H1 (cell line): ENCODE results near the gene HMHB1. TPM values are rescaled to one million over a fixed set of nuclear protein-coding genes. Genes with fewer than 3 reads are reported as not detected.

Experiments
- CTCF ChIA-PET: fragments of 300-600 bp; sonication (Branson Sonifier 250); formaldehyde crosslinking; loops from one replicate; lab custom pipeline; 2021; ENCODE audit not compliant: partially characterized antibody; lab: Charles Lee
- POLR2A ChIA-PET: fragments of 300-600 bp; sonication (Branson Sonifier 250); formaldehyde crosslinking; loops from one replicate; lab custom pipeline; 2021; ENCODE audit warnings: inconsistent platforms; ENCODE audit not compliant: partially characterized antibody; lab: Charles Lee
- DNase-seq, 2 experiments: peaks; one replicate each; pipeline versions ENCODE4 v3.0.0 to v3.0.0-alpha.2; 2010 to 2022; ENCODE audit warnings: low spot score in 2 of 2, low read depth in 1 of 2, mixed read lengths in 1 of 2
- FAIRE-seq: peaks from 2 replicates; lab custom pipeline; 2011; peaks lifted over from hg19 to GRCh38; lab: Jason Lieb, UNC
- H2AFZ ChIP-seq: 2 replicates; pipeline ENCODE4 v1.8.1; 2012; ENCODE audit warnings: low read length, inconsistent platforms
- H2AK5ac ChIP-seq: 2 replicates; pipeline ENCODE4 v1.6.1; 2013; ENCODE audit warnings: low read depth, low read length
- H2BK120ac ChIP-seq: replicated peaks from 2 replicates; pipeline ENCODE3; 2013; ENCODE audit warnings: low read depth, low read length, inconsistent platforms
- H2BK12ac ChIP-seq: 2 replicates; pipeline ENCODE4 v1.6.1; 2013; ENCODE audit warnings: low read depth, low read length
- H2BK15ac ChIP-seq: 2 replicates; pipeline ENCODE4 v1.6.1; 2013; ENCODE audit warnings: low read length
- H2BK20ac ChIP-seq: 2 replicates; pipeline ENCODE4 v1.6.1; 2013; ENCODE audit warnings: low read length
- H2BK5ac ChIP-seq: 2 replicates; pipeline ENCODE4 v1.6.1; 2013; ENCODE audit warnings: low read depth, low read length
- H3K14ac ChIP-seq: 2 replicates; pipeline ENCODE4 v1.6.1; 2013; ENCODE audit warnings: inconsistent platforms; ENCODE audit not compliant: insufficient read length
- H3K18ac ChIP-seq: 2 replicates; pipeline ENCODE4 v1.6.1; 2013; ENCODE audit warnings: low read length; ENCODE audit errors: extremely low read depth
- H3K23ac ChIP-seq: 2 replicates; pipeline ENCODE4 v1.6.1; 2013; ENCODE audit warnings: inconsistent platforms; ENCODE audit not compliant: insufficient read length
- H3K23me2 ChIP-seq: 2 replicates; pipeline ENCODE4 v1.6.1; 2013; ENCODE audit warnings: low read depth, low read length
- H3K27ac ChIP-seq: 2 replicates; pipeline ENCODE4 v1.6.1; 2011; ENCODE audit warnings: low read depth, low read length, inconsistent platforms
- H3K27me3 ChIP-seq, 4 experiments: replicated peaks in 1 of 4; 1 replicate in 1 of 4; 2 replicates in 3 of 4; pipeline versions ENCODE4 v1.6.1 to v1.8.1; 2011 to 2013; ENCODE audit warnings: low read length in 3 of 4, mild to moderate bottlenecking in 3 of 4, inconsistent platforms in 2 of 4, mixed read lengths in 2 of 4, moderate library complexity in 1 of 4; ENCODE audit not compliant: control insufficient read depth in 3 of 4, insufficient read depth in 3 of 4; ENCODE audit errors: extremely low read depth in 1 of 4
- H3K36me3 ChIP-seq, 4 experiments: 2 replicates each; pipeline versions ENCODE4 v1.6.1 to v1.8.1; 2011 to 2013; ENCODE audit warnings: mild to moderate bottlenecking in 4 of 4, low read length in 3 of 4, moderate library complexity in 2 of 4, control low read depth in 1 of 4, inconsistent platforms in 1 of 4; ENCODE audit not compliant: insufficient read depth in 4 of 4, control insufficient read depth in 2 of 4
- H3K4ac ChIP-seq: replicated peaks from 2 replicates; pipeline ENCODE3; 2013; ENCODE audit warnings: low read length, low read depth, mixed read lengths, inconsistent platforms; ENCODE audit not compliant: insufficient read length
- H3K4me1 ChIP-seq, 4 experiments: replicated peaks in 1 of 4; 1 replicate in 1 of 4; 2 replicates in 3 of 4; pipeline versions ENCODE4 v1.6.1 to v1.8.1; 2011 to 2013; ENCODE audit warnings: low read length in 3 of 4, inconsistent platforms in 2 of 4, mixed read lengths in 1 of 4; ENCODE audit not compliant: insufficient read depth in 4 of 4, control insufficient read depth in 3 of 4
- H3K4me2 ChIP-seq, 2 experiments: 2 replicates each; pipeline versions ENCODE4 v1.6.1 to v1.8.1; 2011 to 2013; ENCODE audit warnings: low read depth in 2 of 2, low read length in 2 of 2, control low read depth in 1 of 2, inconsistent platforms in 1 of 2, mild to moderate bottlenecking in 1 of 2; ENCODE audit not compliant: insufficient read depth in 1 of 2
- H3K4me3 ChIP-seq, 4 experiments: fragments of 200-600, 300-600 bp in 1 of 4; sonication (generic), shearing (Covaris generic), sonication (Bioruptor Twin) in 1 of 4; 2 replicates each; pipeline versions ENCODE4 v1.5.1 to v1.8.1; 2011 to 2016; ENCODE audit warnings: low read length in 4 of 4, low read depth in 3 of 4, control low read depth in 2 of 4, inconsistent platforms in 2 of 4, mild to moderate bottlenecking in 2 of 4, mixed read lengths in 1 of 4, moderate library complexity in 1 of 4; ENCODE audit not compliant: insufficient read depth in 2 of 4; ENCODE audit errors: extremely low read depth in 1 of 4
- H3K56ac ChIP-seq: replicated peaks from 2 replicates; pipeline ENCODE3; 2013; ENCODE audit warnings: low read depth, mild to moderate bottlenecking, mixed read lengths, low read length, inconsistent platforms; ENCODE audit not compliant: insufficient read length
- H3K79me1 ChIP-seq: 2 replicates; pipeline ENCODE4 v1.6.1; 2013; ENCODE audit warnings: low read depth, low read length, control low read depth
- H3K79me2 ChIP-seq, 2 experiments: 2 replicates each; pipeline versions ENCODE4 v1.6.1 to v1.8.1; 2012 to 2013; ENCODE audit warnings: low read length in 2 of 2, mild to moderate bottlenecking in 2 of 2, inconsistent platforms in 1 of 2; ENCODE audit not compliant: insufficient read depth in 2 of 2, control insufficient read depth in 1 of 2
- H3K9ac ChIP-seq, 4 experiments: replicated peaks in 1 of 4; 1 replicate in 1 of 4; 2 replicates in 3 of 4; pipeline versions ENCODE4 v1.6.1 to v1.8.1; 2011 to 2013; ENCODE audit warnings: low read depth in 3 of 4, low read length in 3 of 4, control low read depth in 2 of 4, mild to moderate bottlenecking in 2 of 4, moderate library complexity in 2 of 4, inconsistent platforms in 1 of 4; ENCODE audit errors: extremely low read depth in 1 of 4
- H3K9me3 ChIP-seq, 2 experiments: 2 replicates each; pipeline versions ENCODE4 v1.6.1 to v1.8.1; 2012 to 2013; ENCODE audit warnings: mild to moderate bottlenecking in 2 of 2, moderate library complexity in 2 of 2, control low read depth in 1 of 2, inconsistent platforms in 1 of 2, low read depth in 1 of 2, low read length in 1 of 2, mixed read lengths in 1 of 2; ENCODE audit not compliant: insufficient read depth in 2 of 2
- H4K20me1 ChIP-seq, 2 experiments: replicated peaks in 1 of 2; 2 replicates each; pipeline versions ENCODE3 to v1.8.1; 2011 to 2013; ENCODE audit warnings: inconsistent platforms in 2 of 2, low read length in 2 of 2, mild to moderate bottlenecking in 1 of 2; ENCODE audit not compliant: insufficient read depth in 2 of 2, control insufficient read depth in 1 of 2
- H4K5ac ChIP-seq: 2 replicates; pipeline ENCODE4 v1.6.1; 2013; ENCODE audit warnings: low read length, low read depth, mixed read lengths, inconsistent platforms; ENCODE audit not compliant: insufficient read length
- H4K8ac ChIP-seq: 2 replicates; pipeline ENCODE4 v1.8.0; 2013; ENCODE audit warnings: mild to moderate bottlenecking, moderate library complexity, low read length, inconsistent platforms; ENCODE audit not compliant: insufficient read depth; ENCODE audit errors: extremely low read depth
- H4K91ac ChIP-seq: replicated peaks from 2 replicates; pipeline ENCODE3; 2013; ENCODE audit warnings: low read length, mixed read lengths, inconsistent platforms; ENCODE audit not compliant: insufficient read length
- CBX8 ChIP-seq: fragments of 300-800, 300-1000 bp; sonication (generic); IDR thresholded peaks from 2 replicates; pipeline ENCODE4 v1.7.1; 2016; ENCODE audit warnings: low read depth, low read length, borderline replicate concordance
- CHD2 ChIP-seq: IDR thresholded peaks from 2 replicates; pipeline ENCODE4 v1.6.1; 2012; ENCODE audit warnings: low read length, improper control_type of control experiment
- EGR1 ChIP-seq: IDR thresholded peaks from 2 replicates; pipeline ENCODE4 v1.6.1; 2011; ENCODE audit warnings: low read depth, low read length, borderline replicate concordance
- FOSL1 ChIP-seq: IDR thresholded peaks from 2 replicates; pipeline ENCODE4 v1.6.1; 2011; ENCODE audit warnings: mild to moderate bottlenecking, low read depth, low read length, moderate library complexity; ENCODE audit not compliant: insufficient read depth
- GABPA ChIP-seq: IDR thresholded peaks from 2 replicates; pipeline ENCODE4 v1.6.1; 2011; ENCODE audit warnings: mild to moderate bottlenecking, low read length, moderate library complexity, borderline replicate concordance; ENCODE audit not compliant: insufficient read depth
- HDAC6 ChIP-seq: IDR thresholded peaks from one replicate; pipeline ENCODE4 v1.7.1; 2012; ENCODE audit warnings: low read depth, mild to moderate bottlenecking, inconsistent platforms, low read length, moderate library complexity
- MAX ChIP-seq: IDR thresholded peaks from 2 replicates; pipeline ENCODE4 v1.6.1; 2012; ENCODE audit warnings: inconsistent platforms
- NANOG ChIP-seq: IDR thresholded peaks from 2 replicates; pipeline ENCODE4 v1.6.1; 2011; ENCODE audit warnings: low read length, low read depth, mild to moderate bottlenecking, inconsistent platforms; ENCODE audit not compliant: insufficient read depth, poor library complexity, severe bottlenecking
- POLR2A ChIP-seq, 2 experiments: IDR thresholded peaks; 1 replicate in 1 of 2; 2 replicates in 1 of 2; pipeline ENCODE4 v1.6.1; 2011; ENCODE audit warnings: low read depth in 2 of 2, low read length in 2 of 2, mild to moderate bottlenecking in 2 of 2; ENCODE audit errors: control extremely low read depth in 1 of 2
- RXRA ChIP-seq: IDR thresholded peaks from 2 replicates; pipeline ENCODE4 v1.6.1; 2011; ENCODE audit warnings: low read depth, mild to moderate bottlenecking, low read length, moderate library complexity; ENCODE audit not compliant: insufficient read depth
- SP1 ChIP-seq: IDR thresholded peaks from 2 replicates; pipeline ENCODE4 v1.6.1; 2011; ENCODE audit warnings: low read depth, low read length
- SUZ12 ChIP-seq: fragments of 200-600 bp; sonication (generic); IDR thresholded peaks from 2 replicates; pipeline ENCODE4 v1.6.1; 2012; ENCODE audit warnings: mild to moderate bottlenecking, inconsistent platforms, low read length, moderate library complexity, mixed read lengths
- YY1 ChIP-seq: IDR thresholded peaks from 2 replicates; pipeline ENCODE4 v1.6.1; 2011; ENCODE audit warnings: low read depth, mild to moderate bottlenecking, low read length
- WGBS, 2 experiments: shearing (Covaris generic) in 1 of 2; methylation state at CpG; one replicate each; pipeline versions ENCODE4 v1.1.6 to v1.1.7; 2013 to 2015; ENCODE audit warnings: low lambda C conversion rate in 2 of 2, mixed read lengths in 2 of 2, inconsistent platforms in 1 of 2, low coverage in 1 of 2, missing lambda C conversion rate in 1 of 2; ENCODE audit not compliant: insufficient replicate concordance in 2 of 2, insufficient coverage in 1 of 2, insufficient read length in 1 of 2; ENCODE audit errors: extremely low coverage in 1 of 2, missing lambda C conversion rate in 1 of 2; 5-methylcytosine and 5-hydroxymethylcytosine counted together
- polyA plus RNA-seq, 7 experiments: library from polyadenylated mRNA; depleted of rRNA in 3 of 7; stranded (reverse) in 5 of 7; unstranded in 2 of 7; fragments of >200 nt in 5 of 7; fragments of 200-250 nt in 2 of 7; gene quantifications; 1 replicate in 5 of 7; 2 replicates in 1 of 7; 4 replicates in 1 of 7; pipeline versions ENCODE4 v1.2.1 to v1.2.3, GENCODE V29; 2011 to 2013; ENCODE audit warnings: missing spikeins in 2 of 7, mixed read lengths in 2 of 7
- total RNA-seq: library from RNA; stranded (reverse); fragmentation: NEBNext Ultra II Directional; extraction: Animal tissue kit (Norgen Biotek cat#: 25700); gene quantifications from 2 replicates; pipeline ENCODE4 v1.2.1, GENCODE V29; 2021

HMHB1 gene
- total and polyA plus RNA-seq, 2 of the 8 experiments (the other 6 are each of a cell fraction or from before 2014, with no cell fraction given): not detected

DNA sequence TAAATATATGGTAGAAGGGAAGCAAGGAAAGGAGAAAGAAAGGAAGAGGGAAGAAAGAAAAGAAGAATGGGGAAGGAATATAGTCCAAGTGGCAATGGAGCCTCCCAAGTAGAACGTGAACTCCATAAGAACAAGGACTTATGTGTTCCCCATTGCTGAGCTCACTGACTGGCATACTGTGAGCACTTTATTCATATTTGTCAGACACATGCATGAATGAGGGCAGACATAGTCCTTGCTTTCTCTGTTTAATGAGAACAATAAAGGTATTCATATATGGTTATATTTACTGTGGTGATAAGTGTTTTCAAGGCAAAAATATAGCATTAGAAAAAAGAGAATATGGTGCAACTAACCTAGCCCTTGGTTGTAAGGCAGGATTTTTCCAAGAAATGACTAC lies 23.6 kb upstream of the HMHB1 start:
- Histone ChIP-seq H4K8ac (no peak overlapping the region), H3K4me2 (no peak overlapping the region), H3K4me3 (no peak overlapping the region), H3K23ac (no peak overlapping the region), H2BK15ac (no peak overlapping the region), H3K14ac (no peak overlapping the region), H3K9ac (no peak overlapping the region), H3K56ac (no peak overlapping the region), H3K23me2 (no peaks in the 10 kb centered on the region; the same call in 1 of the 2 replicates), H3K79me1 (no peaks in the 10 kb centered on the region), H3K9me3 (no peaks in the 10 kb centered on the region), H3K27ac (no peak overlapping the region), H2BK5ac (no peak overlapping the region), H2BK20ac (no peak overlapping the region), H4K5ac (no peak overlapping the region), H2BK120ac (no peak overlapping the region), H3K36me3 (no peaks in the 10 kb centered on the region), H3K27me3 (no peaks in the 10 kb centered on the region; a peak in 1 of 7 replicates), H4K91ac (no peak overlapping the region), H4K20me1 (no peaks in the 10 kb centered on the region), H3K79me2 (no peaks in the 10 kb centered on the region), H3K4me1 (peaks cover 0 to 6% (median 1%) of the 10 kb centered on the region in 4 experiments; a peak in 4 of 7 replicates), H2AK5ac (no peak overlapping the region), H3K18ac (no peak overlapping the region), H3K4ac (no peak overlapping the region), H2BK12ac (no peak overlapping the region), H2AFZ (no peak overlapping the region)
- DNase-seq (no peak), FAIRE-seq (no peak)
- TF ChIP-seq EGR1 (no peak), GABPA (no peak), MAX (no peak), NANOG (no peak), CHD2 (no peak), HDAC6 (no peak), POLR2A (IDR thresholded peaks at IDR 0.05; ENCODE audit: control extremely low read depth in 1 of 2, low read depth in 2 of 2, low read length in 2 of 2) (no peak), SUZ12 (no peak), CBX8 (no peak), YY1 (no peak), SP1 (no peak), FOSL1 (no peak), RXRA (no peak)
- ChIA-PET POLR2A (no interaction called here), CTCF (no interaction called here)
- 100% methylated on average over 1 of the region's 1 CpG; no CpG with 5 or more reads in 1 of the 2 experiments for WGBS, 2 experiments
